GM18861 (cell line): Measurements from ENCODE around the gene RLF.
"Not testable (repeated sequence)": the region's sequence is repeated elsewhere in the genome, so short reads cannot be mapped to it uniquely, and the experiment has no call there.

Experiments used
- ATAC-seq: cut with Tn5 transposase; IDR thresholded peaks from one replicate; pipeline ENCODE4 v1.9.1; 2021; ENCODE audit not compliant: unreplicated experiment

RLF gene

DNA sequence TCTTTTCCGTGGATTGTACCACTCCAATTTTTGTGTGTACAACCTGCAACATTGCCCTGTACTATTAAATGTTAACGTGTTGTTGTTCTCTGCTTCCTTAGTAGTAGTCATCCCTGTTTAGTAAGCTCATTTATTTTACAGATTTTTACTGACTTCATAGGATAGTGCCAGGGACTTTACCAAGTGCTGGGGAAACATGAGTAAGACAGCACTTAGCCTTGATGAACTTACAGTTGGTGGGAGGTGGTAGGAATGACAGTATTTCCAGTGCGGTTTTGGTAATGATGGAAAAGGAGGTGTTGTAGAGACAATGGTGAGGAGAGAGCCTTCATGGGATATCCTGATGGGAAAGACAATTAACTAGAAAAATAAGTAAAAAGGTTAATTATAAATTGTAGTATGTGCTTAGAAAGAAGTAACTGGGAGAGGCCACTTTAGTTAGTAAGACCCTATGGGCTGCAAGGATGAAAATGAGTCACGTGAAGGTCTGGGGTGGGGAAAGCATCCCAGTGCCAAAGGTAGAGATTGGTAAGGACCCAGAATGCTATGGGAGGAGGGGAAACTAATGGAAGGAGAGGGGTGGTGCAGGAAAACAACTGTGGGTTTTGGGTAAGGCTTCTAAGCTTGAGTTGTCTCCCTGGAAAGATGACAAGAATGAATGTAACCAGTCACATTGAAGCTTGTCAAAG is 1.7 kb downstream of the RLF start:
- ATAC-seq: no peak

DNA sequence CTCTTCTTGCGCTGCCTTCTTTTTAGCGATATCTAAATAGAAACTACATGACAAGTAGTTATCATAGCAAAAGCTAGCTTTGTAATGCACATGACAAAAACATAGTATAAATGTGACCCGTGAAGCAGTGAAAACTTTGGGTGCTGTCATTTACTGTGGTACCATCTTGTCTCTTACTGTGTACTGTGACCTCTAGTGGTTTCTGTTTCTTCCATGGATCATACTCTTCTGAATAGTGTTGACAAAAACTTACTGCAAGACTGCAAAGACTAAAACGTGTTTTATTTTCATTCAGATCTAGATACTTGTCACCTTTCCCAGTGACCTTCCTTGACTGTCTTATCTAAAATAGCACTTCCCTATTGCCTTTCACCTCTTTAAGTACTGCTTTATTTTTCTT is 6.1 kb downstream of the RLF start:
- no peak for ATAC-seq

DNA sequence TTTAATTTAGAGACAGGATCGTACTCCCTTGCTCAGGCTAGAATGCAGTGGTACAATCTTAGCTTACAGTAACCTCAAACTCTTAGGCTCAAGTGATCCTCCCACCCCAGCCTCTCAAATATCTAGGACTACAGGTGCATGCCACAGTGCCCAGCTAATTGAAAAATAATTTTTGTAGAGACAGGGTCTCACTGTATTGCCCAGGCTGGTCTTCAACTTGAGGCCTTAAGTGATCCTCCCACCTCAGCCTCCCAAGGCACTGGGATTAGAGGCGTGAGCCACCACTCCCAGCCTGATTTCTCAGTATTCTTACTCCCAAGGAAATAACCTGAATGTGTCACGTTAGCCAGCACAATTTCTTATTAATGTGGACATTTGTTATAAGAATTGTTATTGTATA is 9.8 kb downstream of the RLF start:
- no peak for ATAC-seq

DNA sequence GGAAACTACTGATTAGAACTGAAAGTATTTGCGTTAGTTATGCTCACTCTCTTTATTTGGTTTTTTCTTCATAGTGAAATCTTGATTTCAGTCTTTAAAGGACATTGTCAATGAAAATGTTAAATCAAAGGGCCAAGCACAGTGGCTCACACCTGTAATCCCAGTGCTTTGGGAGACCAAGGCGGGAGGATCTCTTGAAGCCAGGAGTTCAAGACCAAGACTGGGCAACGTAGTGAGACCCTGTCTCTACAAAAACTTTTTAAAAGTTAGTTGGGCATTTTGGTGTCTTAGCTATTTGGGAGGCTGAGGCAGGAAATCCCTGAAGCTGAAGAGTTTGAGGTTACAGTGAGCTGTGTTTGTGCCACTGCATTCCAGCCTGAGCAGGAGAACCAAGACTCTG is 13.6 kb downstream of the RLF start:
- ATAC-seq: no peak

DNA sequence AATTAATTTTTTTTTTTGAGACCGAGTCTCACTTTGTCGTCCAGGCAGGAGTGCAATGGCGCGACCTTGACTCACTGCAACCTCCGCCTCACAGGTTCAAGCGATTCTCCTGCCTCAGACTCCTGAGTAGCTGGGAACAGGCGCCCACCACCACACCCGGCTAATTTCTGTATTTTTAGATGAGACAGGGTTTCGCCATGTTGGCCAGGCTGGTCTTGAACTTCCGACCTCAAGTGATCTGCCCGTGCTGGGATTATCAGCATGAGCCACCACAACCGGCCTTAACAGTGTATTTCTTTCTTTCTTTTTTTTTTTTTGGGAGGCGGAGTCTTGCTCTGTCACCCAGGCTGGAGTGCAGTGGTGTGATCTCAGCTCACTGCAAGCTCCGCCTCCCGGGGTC is 15.8 kb downstream of the RLF start:
- ATAC-seq: not testable (repeated sequence)

DNA sequence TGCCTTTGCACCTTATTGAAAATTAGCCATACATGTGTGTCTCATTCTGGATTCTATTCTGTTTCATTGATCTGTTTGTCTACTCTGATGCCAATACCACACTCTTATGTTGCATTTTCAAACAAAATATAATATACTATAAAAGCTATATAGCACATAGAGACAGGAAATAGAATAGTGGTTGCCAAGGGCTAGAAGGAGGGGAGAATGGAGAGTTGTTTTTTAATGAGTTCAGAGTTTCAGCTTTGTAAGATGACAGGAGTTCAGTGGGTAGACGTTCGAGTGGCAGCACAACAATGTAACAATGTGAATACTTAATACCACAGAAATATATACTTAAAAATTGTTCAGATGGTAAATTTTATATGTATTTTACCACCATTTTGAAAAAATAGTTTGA is 17.0 kb downstream of the RLF start:
- ATAC-seq: no peak

DNA sequence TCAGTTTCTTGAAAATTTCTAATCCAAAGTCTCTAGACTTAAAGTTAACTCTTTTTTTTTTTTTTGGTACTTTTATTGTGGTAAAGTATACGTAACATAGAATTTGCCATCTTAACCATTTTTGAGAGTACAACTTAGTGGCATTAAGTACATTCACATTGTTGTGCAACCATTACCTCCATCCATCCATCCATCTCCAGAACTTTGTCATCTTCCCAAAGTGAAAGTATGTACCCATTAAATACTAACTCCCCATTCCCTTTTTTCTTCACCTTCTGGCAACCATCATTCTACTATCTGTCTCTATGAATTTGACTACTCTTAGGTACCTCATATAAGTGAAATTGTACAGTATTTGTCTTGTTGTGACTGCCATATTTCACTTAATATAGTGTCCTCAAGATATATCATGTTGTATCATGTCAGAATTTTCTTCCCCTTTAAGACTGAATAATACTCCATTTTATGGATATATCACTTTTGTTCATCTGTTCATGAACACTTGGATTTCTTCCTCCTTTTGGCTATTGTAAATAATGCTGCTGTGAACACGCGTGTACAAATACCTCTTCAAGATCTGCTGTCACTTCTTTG is 18.4 kb downstream of the RLF start:
- no peak for ATAC-seq

DNA sequence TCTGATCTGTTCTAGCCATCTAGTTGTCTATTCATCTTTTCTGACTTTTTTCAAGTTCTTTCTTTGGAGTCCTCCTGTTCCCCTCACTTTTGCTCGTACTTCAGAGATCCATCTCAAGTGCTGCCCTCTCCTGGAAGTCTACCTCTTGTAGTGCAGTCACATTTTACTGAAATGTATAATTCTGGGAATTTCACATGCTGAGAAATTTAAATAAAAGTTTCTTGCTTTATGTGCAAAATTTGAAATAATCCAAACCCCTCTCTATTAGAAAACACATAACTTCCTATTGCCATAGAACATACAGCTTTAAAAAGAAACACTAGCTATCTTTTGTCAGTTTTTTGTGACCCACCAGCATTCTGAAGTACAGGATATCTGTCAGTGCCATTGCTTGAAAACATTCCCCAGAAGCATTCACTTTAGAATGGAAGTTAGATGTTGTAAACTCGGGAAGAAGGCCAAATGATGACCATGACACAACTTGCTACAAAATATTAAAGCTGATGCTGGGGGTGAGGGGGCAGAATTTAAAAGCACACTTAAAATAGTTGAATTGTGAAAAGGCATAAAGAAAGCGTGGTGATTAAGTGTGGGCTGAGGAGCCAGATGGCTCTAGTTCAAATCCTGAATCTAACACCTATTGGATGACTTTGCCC is 22.0 kb downstream of the RLF start:
- ATAC-seq: no peak

DNA sequence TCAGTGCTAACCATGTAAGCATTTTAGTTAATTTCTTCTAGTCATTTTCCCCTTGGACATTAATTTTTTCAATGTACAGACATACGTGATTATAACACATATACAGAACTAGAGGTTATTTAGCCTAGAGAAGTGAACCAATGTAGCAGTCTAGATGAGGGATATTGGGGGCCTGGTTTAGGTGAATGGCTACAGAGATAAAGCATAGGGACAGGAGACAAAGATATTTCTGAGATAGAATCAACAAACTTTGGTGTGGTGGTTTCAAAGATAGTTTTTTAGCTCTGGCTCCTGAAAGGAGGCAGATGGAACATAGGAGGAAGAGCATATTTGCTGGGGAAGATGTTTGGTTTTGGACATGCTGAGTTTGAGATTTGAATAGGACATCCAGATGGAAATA is 23.0 kb downstream of the RLF start:
- no peak for ATAC-seq

DNA sequence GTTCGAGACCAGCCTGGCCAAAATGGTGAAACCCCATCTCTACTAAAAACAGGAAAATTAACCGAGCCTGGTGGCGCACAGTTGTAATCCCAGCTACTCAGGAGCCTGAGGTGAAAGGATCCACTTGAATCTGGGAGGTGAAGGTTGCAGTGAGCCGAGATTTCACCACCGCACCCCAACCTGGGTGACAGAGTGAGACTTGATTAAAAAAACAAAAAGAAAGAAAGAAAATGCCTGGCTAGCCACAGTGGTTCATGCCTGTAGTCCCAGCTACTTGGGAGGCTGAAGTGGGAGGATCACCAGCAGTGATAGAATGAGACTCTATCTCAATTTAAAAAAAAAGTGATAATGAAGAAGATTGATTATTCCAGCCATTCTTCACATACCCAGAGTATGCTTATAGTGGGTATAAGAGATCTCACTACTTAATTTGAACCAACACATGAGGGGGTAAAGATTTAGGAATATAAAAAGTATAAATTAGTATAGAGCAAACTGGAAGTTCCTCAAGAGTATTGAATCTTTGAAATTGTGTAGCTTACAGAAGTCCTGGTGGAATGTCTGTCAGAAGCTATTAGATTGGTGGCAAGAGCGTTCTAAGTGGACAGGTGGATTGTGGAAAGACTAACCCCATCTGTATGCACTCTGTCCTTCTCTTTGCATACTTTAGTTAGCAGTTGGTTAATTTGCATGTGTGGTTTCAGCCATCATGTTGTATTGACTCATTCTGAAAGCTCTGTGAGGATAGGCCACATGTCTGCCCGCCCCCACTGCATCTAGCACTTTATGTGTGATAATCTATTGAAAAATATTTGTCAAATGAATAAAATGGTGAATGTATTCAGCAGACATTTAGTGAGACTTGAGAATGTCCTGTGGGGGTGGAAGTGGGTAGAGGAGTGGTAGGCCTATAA is 25.0 kb downstream of the RLF start:
- peak; percentile 98 for ATAC-seq

DNA sequence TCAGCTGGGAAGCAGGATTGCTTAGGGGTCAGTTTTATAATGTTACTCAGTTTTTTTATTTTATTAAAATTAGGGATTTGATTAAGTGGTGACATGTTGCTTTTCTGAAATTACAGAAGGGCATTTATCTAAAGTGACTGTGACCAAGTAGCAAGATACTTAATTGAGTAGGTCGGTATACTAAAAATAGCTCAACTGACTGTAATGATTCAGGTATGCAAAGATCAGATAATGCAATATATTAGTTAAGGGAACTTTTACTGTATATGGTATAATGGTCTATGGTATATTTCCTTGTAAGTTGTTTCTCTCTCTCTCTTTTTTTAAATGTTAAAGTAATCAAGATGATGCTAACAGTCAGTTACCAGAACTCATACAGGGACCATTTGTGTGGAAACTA is 26.2 kb downstream of the RLF start:
- no peak for ATAC-seq

DNA sequence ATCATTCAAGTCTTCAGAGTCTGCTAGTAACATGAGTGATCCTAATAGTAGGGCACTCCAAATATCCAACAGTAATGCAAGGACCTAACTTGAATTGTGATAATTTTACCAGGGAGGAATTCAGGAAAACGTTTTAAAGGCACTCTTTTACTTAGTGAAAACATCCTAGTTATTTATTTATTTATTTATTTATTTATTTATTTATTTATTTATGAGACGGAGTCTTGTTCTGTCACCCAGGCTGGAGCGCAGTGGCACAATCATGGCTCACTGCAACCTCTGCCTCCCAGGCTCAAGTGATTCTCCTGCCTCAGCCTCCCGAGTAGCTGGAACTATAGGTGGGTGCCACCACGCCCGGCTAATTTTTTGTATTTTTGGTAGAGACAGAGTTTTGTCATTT is 33.5 kb downstream of the RLF start:
- not testable (repeated sequence) for ATAC-seq

DNA sequence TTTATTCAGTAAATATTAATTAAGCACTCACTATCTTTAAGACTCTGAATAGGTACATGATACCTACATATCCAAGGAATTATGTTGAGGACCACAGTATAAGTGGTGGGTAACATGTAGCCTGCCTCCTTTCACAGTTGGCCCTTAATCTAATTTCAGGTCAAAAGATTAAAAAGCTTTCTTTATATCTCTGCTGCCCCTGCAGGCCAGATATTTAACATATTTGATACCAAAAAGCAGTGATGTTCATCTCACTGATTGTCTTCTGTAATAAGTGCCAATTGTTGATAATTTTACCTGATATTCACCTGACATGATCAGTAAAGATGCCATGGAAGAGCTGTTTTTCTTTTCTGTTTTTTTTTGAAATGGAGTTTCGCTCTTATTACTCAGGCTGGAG is 36.5 kb downstream of the RLF start:
- no peak for ATAC-seq

DNA sequence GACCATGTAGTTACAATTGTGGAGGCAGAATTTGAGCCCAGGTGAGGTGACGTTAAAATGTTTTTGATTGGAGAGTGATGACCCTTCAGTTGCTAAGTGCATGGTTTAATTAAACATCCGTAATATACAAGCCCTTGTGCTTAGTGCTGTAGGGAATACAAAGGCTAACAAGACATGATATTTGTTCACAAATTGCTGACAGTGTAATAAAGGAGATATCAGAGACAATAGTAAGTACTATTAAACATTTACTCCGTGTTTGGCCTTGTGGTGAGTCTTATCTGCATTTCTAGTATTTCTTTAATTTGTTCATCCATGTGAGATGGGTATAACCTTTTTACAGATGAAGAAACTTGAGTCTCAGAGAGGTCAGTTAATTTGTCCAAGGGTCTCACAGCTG is 37.9 kb downstream of the RLF start:
- no peak for ATAC-seq

DNA sequence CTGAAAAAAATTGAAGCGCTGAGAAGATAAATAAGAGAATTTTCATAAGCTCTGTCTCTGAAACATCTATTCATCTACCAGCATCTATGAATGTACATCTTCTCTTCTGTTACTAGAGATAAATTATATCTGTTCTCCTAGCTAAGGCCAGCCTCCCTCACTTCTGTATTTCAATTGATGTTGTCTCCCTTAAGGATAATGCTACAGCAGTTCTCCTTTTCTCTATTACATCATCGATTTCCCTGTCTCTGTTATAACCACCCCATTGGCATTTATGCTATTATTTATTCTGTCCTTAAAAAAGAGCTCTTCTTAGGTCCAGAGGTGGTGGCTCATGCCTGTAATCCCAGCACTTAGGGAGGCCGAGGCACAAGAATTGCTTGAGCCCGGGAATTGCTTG is 43.7 kb downstream of the RLF start:
- ATAC-seq: no peak

DNA sequence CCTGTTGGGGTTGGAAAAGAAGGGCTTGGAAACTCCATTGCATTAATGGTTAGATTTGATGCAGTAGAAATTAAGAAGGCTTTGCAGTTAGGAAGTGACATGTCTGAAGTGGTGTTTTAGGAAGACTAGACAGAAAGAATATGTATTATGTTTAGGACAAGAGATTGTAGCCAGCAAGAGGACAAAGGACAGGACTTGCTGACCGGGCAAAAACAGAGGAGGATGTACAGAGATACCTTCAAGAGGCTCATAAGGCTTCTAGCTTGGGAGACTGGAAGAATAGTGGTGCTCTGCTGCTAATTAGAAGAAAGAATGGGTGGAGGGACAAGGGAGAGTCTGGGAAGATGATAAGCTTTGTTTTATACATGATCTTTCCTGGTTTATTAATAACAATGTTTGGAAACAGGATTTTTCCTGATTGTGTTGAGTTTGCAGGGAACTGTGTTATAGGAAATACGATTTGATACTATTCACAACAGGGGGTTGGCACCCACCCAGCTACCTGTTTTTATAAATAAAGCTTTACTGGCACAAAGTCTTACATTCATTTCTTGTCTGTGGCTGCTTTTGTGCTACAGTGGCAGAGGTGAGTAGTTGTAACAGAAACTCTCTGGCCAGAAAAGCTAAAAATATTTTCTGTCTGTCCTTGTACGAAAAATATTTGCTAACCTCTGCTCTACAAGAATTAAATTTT is 49.5 kb downstream of the RLF start:
- no peak for ATAC-seq

DNA sequence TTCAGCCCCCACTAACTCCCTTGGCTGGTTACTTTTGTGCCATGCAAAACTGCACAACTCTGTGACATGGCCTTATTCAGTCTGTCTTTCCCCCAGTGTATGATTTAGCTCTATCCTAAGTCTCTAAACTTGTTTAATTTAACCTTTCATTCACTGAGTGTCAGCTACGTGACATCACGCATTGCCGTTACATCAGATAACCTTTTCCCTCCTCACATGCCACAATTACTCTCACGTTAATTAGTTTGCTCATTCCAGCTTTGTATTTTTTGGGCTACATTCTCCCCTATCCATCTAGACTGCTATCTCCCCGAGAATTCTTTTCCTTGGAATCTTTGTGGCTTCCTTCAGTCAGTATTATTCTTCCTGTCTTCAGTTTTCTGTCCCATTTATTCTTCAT is 57.1 kb downstream of the RLF start:
- ATAC-seq: no peak

DNA sequence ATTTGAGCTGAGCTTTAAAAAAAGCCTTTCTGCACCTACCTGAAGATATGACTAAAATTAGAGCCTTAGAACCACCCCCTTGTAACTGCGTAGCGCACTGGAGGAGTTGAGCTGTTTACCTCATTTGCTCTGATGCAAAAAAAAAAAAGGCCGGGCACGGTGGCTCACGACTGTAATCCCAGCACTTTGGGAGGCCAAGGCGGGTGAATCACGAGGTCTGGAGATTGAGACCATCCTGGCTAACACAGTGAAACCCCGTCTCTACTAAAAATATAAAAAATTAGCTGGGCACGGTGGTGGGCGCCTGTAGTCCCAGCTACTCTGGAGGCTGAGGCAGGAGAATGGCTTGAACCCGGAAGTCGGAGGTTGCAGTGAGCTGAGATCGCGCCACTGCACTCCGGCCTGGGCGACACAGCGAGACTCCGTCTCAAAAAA is 60.3 kb downstream of the RLF start:
- not testable (repeated sequence) for ATAC-seq

DNA sequence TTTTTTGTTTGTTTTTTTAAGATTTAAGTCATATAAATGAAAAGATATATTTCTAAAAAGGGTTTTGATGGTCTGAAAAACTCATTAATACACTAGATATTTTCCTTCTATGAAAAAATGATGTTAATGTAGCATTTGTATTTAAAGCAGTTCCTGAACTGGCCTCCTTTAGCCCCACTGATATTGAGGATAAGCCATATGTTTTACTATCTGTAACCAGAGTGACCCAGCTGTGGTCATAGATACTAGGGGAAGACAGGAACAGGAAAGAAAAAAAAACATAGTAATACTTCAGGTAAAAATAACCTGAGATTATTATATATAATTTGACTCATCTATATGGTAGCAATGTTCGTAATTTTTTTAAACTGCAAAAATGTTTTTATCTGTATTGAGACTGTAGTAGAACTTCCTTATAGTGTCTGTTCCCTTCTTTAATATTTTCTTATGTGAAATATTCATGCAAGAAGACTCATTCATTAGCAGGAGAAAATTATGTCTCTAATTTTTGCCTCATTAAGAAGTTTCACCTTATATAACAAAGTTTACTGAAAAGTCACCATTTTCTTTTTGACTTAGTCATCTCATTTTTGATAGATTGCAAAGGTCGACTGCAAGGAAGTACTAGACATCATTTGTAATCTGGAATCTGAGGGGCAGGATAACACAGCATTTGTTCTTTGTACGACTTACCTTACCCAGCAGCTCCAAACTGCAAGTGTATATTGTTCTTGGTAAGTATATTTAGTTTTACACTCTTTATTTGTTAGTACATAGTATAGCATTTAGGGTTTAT is 61.0 kb downstream of the RLF start:
- ATAC-seq: no peak

DNA sequence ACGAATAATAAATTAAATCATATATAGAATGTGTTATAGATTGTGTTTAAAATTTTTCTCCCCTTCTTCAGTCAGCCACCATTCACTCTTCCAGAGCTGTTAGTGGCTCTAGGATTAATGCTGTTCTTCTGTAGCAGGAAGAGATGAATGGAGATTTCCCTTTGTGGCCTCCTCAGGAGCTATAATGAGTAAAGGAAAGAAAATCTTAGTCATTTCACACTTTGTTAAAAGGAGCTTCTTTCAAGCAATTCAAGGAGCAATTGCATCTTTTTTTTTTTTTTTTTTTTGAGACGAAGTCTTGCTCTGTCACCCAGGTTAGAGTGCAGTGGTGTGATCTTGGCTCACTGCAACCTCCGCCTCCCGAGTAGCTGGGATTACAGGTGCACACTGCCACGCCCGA is 62.9 kb downstream of the RLF start:
- ATAC-seq: no peak
